ENCODE results near the gene SYT7.

Gene SYT7

GRCh38 chr11:61536676-61537270 is 44.1 kb downstream of the SYT7 start:
- no peak for DNase-seq

- DNase-seq: no peak
Observed at GRCh38 chr11:61535998-61536675, 44.7 kb downstream of the SYT7 start.

- no peak for DNase-seq
Observed at GRCh38 chr11:61534933-61535839, 45.7 kb downstream of the SYT7 start.

GRCh38 chr11:61534025-61534932 is 46.6 kb downstream of the SYT7 start:
- DNase-seq: no peak

- DNase-seq: no peak
Observed at GRCh38 chr11:61533401-61533800, 47.5 kb downstream of the SYT7 start.

- no peak for DNase-seq
Observed at GRCh38 chr11:61533039-61533375, 47.9 kb downstream of the SYT7 start.

GRCh38 chr11:61532134-61533038 is 48.5 kb downstream of the SYT7 start:
- DNase-seq: no peak

- DNase-seq: no peak
Observed at GRCh38 chr11:61531044-61531443, 49.8 kb downstream of the SYT7 start.

- DNase-seq: no peak
Observed at GRCh38 chr11:61529537-61530225, 51.2 kb downstream of the SYT7 start.

GRCh38 chr11:61528114-61528513 is 52.8 kb downstream of the SYT7 start:
- DNase-seq: no peak

GRCh38 chr11:61526956-61527731 is 53.7 kb downstream of the SYT7 start:
- DNase-seq: no peak

GRCh38 chr11:61526229-61526628 is 54.6 kb downstream of the SYT7 start:
- DNase-seq: no peak

- no peak for DNase-seq
Observed at GRCh38 chr11:61524963-61525587, 55.8 kb downstream of the SYT7 start.

- DNase-seq: no peak
Observed at GRCh38 chr11:61524446-61524845, 56.4 kb downstream of the SYT7 start.

GRCh38 chr11:61522881-61523280 is 58.0 kb downstream of the SYT7 start:
- DNase-seq: no peak

- DNase-seq: no peak
Observed at GRCh38 chr11:61518032-61518795, 62.7 kb downstream of the SYT7 start.

GRCh38 chr11:61516675-61517572 is 64.0 kb downstream of the SYT7 start:
- DNase-seq: no peak

- no peak for DNase-seq
Observed at GRCh38 chr11:61516191-61516590, 64.7 kb downstream of the SYT7 start.

Data from MV-4-11 (cell line).